ENCODE data around the gene SMIM22. TPM values are rescaled to one million over a fixed set of nuclear protein-coding genes. Genes with fewer than 3 reads are reported as not detected.

The SMIM22 gene
- total RNA-seq, 4 donors from 2014 or later: 4.6 TPM; not detected in 3

DNA sequence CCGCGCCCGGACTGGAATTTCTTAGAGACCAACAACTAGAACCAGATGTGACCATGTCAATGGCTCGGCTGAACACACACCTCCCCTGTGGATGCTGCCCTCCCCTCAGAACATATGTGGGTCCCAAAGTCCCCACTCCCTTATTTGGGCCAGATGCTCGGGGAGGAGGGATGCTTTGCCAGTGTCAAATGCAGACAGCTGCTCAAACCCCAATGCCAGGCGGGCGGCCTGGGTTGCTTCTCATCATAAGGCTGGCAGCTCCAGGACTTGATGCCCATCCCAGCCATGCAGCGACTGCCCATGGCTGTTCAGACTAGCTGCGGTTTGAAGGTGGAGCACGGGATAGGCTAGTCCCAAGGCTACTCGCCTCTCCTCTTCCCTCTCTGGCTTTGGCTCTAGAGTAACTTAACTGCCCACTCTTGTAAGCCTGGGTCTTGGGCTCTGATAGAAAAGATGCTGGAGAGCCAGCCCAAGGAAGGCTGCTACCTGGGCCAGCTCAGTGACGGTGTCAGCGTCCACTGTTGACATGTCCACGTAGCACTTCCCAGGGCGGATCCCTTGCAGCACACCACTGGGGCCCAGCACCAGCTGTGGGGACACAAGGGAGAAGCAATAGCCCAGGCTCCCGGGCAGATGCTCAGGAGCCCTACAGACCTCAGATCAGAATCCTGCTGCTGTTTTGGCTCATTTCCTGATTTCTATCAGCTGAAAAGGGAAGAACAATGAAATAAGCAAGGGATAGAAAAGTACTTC lies 18.3 kb downstream of the SMIM22 start:
- intact Hi-C loops (cut with DNase I; ENCODE audit: low total_unique reads): no loop called here
- H3K36me3 ChIP-seq: no peaks in the 10 kb centered on the region

DNA sequence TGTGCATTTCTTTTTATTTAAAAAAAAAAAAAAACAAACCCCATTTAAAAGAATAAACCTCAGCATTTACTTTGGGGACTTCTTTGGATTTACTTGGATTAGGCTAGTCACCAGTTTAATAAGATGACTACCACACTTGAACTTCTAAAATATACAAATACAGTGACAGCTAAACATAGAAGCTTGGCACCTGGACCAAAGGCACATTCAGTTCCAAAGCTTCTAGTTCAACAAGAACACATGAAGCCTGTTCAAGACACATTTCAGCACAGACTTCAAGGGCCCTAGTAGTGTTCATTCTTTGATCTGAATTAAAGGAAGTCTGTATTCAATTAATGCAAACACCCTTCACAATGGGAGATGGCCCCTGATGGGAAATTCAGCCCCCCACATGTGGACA lies 18.9 kb downstream of the SMIM22 start:
- DNase-seq: no peak
- no peaks in the 10 kb centered on the region for H3K36me3 ChIP-seq
- H3K4me1 ChIP-seq: no peaks in the 10 kb centered on the region
- no peaks in the 10 kb centered on the region for H3K9me3 ChIP-seq
- no peak overlapping the region for H3K27ac ChIP-seq
- no peaks in the 10 kb centered on the region for H3K27me3 ChIP-seq
- TF ChIP-seq POLR2A (IDR thresholded peaks at IDR 0.05): no peak
- TF ChIP-seq, protein P1, sequence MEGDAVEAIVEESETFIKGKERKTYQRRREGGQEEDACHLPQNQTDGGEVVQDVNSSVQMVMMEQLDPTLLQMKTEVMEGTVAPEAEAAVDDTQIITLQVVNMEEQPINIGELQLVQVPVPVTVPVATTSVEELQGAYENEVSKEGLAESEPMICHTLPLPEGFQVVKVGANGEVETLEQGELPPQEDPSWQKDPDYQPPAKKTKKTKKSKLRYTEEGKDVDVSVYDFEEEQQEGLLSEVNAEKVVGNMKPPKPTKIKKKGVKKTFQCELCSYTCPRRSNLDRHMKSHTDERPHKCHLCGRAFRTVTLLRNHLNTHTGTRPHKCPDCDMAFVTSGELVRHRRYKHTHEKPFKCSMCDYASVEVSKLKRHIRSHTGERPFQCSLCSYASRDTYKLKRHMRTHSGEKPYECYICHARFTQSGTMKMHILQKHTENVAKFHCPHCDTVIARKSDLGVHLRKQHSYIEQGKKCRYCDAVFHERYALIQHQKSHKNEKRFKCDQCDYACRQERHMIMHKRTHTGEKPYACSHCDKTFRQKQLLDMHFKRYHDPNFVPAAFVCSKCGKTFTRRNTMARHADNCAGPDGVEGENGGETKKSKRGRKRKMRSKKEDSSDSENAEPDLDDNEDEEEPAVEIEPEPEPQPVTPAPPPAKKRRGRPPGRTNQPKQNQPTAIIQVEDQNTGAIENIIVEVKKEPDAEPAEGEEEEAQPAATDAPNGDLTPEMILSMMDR (IDR thresholded peaks at IDR 0.05): no peak
- no peak overlapping the region for H3K4me3 ChIP-seq
- intact Hi-C loops (cut with DNase I; ENCODE audit: low total_unique reads): no loop called here

More for the DNA sequence above, 18.3 kb downstream of the SMIM22 start:
- Histone ChIP-seq H3K27me3 (no peaks in the 10 kb centered on the region), H3K9me3 (no peaks in the 10 kb centered on the region), H3K4me1 (no peaks in the 10 kb centered on the region), H3K4me3 (no peak overlapping the region), H3K27ac (no peak overlapping the region)
- TF ChIP-seq POLR2A (IDR thresholded peaks at IDR 0.05): no peak
- TF ChIP-seq, protein P1 (IDR thresholded peaks at IDR 0.05): no peak
- DNase-seq: no peak

DNA sequence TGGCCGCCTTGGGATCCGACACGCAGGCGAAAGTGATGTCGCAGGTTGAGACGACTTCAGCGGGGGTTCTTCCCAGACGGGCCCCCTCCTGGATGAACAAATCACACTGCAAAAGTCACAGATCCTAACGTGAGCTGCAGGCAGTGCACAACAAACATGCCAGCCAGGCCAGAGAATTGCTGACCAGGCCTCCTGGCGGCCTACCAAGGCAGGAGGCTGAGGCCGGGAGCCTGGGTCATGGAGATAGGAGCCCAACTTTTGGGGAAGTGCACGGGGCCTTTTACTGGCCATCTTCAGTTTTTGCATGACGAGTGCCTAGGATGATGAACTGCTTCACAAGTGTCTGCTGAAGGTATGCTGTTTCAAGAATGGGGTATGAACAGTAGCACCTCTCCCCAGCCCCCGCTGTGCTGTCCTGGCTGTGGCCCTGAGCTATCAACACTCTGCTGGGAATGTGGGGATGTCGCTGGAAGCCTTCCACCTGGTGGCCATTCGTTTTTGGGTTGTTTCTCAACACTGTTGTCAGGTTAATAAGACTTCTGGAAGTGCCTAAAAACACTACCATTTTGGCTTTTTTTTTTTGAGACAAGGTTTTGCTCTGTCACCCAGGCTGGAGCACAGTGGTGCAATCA lies 19.5 kb downstream of the SMIM22 start:
- no peaks in the 10 kb centered on the region for H3K36me3 ChIP-seq
- H3K4me1 ChIP-seq: no peaks in the 10 kb centered on the region
- no peak for DNase-seq
- no peaks in the 10 kb centered on the region for H3K27me3 ChIP-seq
- intact Hi-C loops (cut with DNase I; ENCODE audit: low total_unique reads): no loop called here
- no peak overlapping the region for H3K4me3 ChIP-seq
- TF ChIP-seq POLR2A (IDR thresholded peaks at IDR 0.05): no peak
- TF ChIP-seq, protein P1 (IDR thresholded peaks at IDR 0.05): no peak
- no peak overlapping the region for H3K27ac ChIP-seq
- H3K9me3 ChIP-seq: no peaks in the 10 kb centered on the region

DNA sequence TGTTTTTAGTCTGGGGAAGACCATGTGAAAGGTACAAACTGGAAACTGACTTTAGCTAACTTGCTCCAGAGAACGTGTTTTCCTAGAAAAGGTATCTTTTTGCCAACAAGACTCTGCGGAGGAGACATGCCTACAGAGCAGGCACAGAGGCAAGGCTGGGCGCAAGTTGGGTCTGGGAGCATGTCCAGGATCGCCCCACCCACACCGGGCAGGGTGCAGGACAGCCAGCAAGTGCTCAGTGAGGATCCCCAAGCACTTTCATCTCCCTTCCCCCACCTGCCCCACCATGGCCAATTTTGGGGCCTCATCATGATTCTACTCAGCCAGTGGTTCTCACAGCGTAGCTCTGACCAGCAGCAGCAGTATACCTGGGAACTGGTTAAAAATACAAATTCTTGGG lies 25.5 kb downstream of the SMIM22 start:
- intact Hi-C loops (cut with DNase I; ENCODE audit: low total_unique reads): no loop called here
- no peak for TF ChIP-seq POLR2A (IDR thresholded peaks at IDR 0.05)
- TF ChIP-seq, protein P1 (IDR thresholded peaks at IDR 0.05): no peak
- H3K9me3 ChIP-seq: no peaks in the 10 kb centered on the region

DNA sequence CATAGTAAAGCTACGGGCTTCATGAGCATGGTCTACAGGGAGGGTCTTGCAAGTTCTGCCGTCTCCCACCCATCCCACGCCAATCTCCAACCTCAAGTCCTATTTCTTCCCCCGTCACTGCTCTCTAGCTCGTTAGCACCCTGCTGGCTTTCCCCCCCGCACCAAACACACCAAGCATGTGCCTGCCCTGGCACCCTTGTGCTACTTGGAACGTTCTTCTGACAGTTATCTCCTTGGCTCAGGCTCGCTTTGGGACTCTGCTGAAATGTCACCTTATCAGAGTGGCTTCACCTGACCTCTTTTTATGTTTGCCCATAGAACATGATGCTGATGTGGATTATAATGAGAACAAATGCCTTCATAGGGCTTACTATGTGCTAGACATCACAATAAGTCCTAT lies 30.0 kb downstream of the SMIM22 start:
- H3K9me3 ChIP-seq: no peaks in the 10 kb centered on the region
- H3K4me3 ChIP-seq: no peak overlapping the region
- no peak overlapping the region for H3K27ac ChIP-seq
- H3K4me1 ChIP-seq: no peaks in the 10 kb centered on the region
- H3K27me3 ChIP-seq: no peaks in the 10 kb centered on the region
- DNase-seq: no peak
- H3K36me3 ChIP-seq: no peaks in the 10 kb centered on the region
- intact Hi-C loops (cut with DNase I; ENCODE audit: low total_unique reads): no loop called here
- TF ChIP-seq, protein P1 (IDR thresholded peaks at IDR 0.05): no peak
- no peak for TF ChIP-seq POLR2A (IDR thresholded peaks at IDR 0.05)

More for the DNA sequence above, 25.5 kb downstream of the SMIM22 start:
- DNase-seq: no peak
- H3K4me3 ChIP-seq: no peak overlapping the region
- H3K4me1 ChIP-seq: no peaks in the 10 kb centered on the region
- H3K36me3 ChIP-seq: no peaks in the 10 kb centered on the region
- no peak overlapping the region for H3K27ac ChIP-seq
- H3K27me3 ChIP-seq: no peaks in the 10 kb centered on the region
